RCC 7860 (cell line): ENCODE measurements around the gene TNFRSF1A.
A peak's percentile ranks its signal among the peaks of the same experiment; 100 is the strongest.
"Not testable (repeated sequence)": the region's sequence is repeated elsewhere in the genome, so short reads cannot be mapped to it uniquely, and the experiment has no call there.

ENCODE experiments used
- DNase-seq: peaks from one replicate; pipeline ENCODE4 v3.0.0-alpha.2; 2015; ENCODE audit warnings: low spot score
- FAIRE-seq: peaks from 2 replicates; lab custom pipeline; 2012; peaks lifted over from hg19 to GRCh38; lab: Jason Lieb, UNC

Gene TNFRSF1A

GRCh38 chr12:6338955-6339354, 2.9 kb downstream of the TNFRSF1A start:
- FAIRE-seq: no peak
- no peak for DNase-seq

GRCh38 chr12:6338536-6338935, 3.3 kb downstream of the TNFRSF1A start:
- not testable (repeated sequence) for FAIRE-seq, DNase-seq

- FAIRE-seq: peak; percentile 38
- peak; percentile 47 for DNase-seq
These were observed 3.9 kb downstream of the TNFRSF1A start for GRCh38 chr12:6337958-6338433.

DNA sequence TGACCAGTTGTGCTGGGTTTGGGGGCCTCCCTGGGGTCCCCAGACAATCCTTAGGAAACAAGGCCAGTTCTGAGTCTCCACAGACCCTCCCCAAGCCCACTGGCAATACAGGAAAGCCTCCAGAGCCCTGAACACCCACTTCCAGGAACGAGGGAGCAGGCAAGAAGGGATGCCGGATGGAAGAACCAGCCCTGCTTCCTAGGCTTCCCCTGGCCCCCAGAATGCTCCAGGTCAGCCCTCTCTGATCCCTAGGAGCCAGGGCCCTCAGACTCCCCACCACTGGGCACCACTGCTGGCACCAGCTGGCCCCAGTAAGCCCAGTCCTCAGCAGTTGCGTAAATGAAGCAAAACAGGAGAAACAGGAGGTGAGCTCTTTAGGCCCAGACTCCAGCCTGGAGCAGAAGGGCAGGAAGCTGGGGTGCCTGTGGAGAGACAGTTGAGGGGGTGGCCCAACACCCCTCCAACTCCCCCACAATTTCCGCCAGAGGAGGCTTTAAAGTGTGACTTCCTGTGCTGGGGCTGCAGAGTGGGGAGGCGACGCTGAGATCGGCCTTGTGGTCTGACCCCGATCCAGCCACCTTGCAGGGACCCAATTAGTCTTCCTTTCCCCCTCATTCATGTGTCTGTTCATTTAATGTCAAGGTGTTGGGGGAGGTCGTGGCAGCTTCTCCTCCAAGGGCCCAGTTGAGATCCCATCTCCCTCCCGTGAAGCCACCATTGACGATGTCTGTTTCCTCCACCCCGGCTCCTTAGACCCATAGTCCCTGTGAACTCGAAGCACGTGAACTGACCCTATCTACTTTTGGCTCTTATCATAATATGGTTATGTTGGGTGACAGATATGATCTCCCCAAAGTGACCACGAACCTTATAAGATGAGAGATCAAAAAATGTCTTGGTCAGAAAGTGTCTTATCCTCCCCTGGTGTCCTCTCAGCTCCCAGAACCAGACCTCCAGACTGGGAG, 4.7 kb downstream of the TNFRSF1A start:
- FAIRE-seq (no peak), DNase-seq (no peak)

DNA sequence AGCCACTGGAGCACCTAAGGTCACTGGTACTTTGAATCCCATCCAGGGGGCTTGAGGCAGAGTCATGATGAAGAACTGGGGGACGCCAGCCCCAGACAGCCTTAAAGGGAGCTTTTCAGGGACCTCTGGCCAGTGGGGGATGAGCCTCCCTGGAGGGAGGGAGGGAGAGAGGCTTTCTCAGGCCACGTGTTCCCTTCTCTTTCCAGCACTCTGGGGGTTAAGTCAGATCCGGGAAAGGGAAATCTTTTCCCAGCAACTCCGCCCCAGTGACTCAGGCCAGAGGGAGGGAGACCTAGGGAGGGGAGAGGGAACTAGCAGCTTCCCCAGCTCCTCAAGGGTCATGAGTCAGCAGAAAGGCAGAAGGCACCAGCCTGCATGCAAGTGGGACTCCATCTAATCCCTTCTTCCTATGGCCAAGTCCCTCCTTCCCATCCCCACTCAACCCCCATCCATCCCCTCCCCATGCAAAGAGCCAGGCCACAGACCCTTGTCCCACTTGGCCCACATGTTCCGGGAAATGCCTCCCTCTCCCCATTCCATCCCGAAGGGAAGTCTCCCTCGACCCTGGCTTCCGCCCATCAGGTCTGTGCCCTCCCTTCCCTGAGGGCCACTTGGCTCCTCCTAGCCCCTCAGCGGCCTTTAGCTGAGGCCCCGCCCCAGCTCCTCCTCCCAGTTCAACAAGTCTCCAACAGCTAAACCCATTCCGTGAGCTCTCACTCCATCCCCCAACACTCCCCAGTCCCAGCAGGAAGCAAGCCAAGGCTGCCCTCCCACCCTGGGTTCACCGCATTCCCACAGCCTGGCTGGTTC, 5.6 kb downstream of the TNFRSF1A start:
- peak; percentile 85 for FAIRE-seq
- peak; percentile 97 for DNase-seq

GRCh38 chr12:6335451-6336078, 6.3 kb downstream of the TNFRSF1A start:
- DNase-seq: peak; percentile 81
- FAIRE-seq: peak; percentile 63

GRCh38 chr12:6334940-6335450, 6.9 kb downstream of the TNFRSF1A start:
- DNase-seq (no peak), FAIRE-seq (no peak)

GRCh38 chr12:6334359-6334758, 7.5 kb downstream of the TNFRSF1A start:
- DNase-seq (no peak), FAIRE-seq (no peak)

DNA sequence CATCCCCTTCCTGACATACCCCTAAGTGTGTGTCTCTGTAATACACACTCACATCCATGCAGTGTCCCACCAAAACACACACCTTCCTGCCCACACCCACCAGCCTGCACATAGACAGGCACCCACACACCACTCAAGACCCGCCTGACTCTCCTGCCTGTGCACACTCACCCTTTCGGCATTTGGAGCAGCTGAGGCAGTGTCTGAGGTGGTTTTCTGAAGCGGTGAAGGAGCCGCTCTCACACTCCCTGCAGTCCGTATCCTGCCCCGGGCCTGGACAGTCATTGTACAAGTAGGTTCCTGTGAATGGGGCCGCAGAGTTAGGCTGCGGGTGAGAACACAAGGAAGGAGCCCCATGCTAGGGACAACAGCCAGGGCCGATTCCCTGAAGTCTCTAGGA, 8.3 kb downstream of the TNFRSF1A start:
- FAIRE-seq: no peak
- DNase-seq: peak; percentile 51

DNA sequence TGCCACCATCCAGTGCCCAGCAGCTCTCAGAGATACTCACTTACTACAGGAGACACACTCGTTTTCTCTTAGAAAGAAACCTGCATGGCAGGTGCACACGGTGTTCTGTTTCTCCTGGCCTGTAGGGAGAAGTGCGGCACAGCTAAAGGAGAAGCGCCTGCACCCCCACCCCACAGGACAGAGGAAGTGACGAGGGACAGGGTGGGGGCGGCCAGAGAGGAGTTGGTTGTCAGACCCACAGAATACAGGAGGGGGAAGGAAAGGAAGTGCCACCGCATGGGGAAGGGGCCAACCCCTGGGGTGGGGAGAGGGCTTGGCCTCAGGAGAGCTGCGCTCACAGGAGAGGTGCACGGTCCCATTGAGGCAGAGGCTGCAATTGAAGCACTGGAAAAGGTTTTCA, 8.8 kb downstream of the TNFRSF1A start:
- FAIRE-seq (no peak), DNase-seq (no peak)

GRCh38 chr12:6332459-6332858, 9.4 kb downstream of the TNFRSF1A start:
- no peak for DNase-seq

GRCh38 chr12:6330999-6331714, 10.7 kb downstream of the TNFRSF1A start:
- no peak for FAIRE-seq

More at GRCh38 chr12:6332459-6332858, 9.4 kb downstream of the TNFRSF1A start:
- FAIRE-seq: no peak

GRCh38 chr12:6330192-6330591, 11.7 kb downstream of the TNFRSF1A start:
- FAIRE-seq: no peak
- DNase-seq: no peak

More at GRCh38 chr12:6330999-6331714, 10.7 kb downstream of the TNFRSF1A start:
- no peak for DNase-seq

DNA sequence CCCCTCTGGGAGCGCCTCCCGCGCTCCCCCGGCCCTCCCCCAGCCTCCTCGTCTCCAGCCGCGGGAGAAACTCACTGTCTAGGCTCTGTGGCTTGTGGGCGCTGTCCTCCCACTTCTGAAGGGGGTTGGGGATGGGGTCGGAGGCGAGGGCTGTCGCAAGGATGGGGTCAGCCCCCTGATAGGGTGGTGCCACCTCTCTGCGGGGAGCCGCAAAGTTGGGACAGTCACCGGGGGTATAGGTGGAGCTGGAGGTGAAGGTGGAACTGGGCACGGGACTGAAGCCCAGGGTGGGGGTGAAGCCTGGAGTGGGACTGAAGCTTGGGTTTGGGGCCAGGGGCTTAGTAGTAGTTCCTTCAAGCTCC, 12.2 kb downstream of the TNFRSF1A start:
- DNase-seq: no peak
- FAIRE-seq: no peak

DNA sequence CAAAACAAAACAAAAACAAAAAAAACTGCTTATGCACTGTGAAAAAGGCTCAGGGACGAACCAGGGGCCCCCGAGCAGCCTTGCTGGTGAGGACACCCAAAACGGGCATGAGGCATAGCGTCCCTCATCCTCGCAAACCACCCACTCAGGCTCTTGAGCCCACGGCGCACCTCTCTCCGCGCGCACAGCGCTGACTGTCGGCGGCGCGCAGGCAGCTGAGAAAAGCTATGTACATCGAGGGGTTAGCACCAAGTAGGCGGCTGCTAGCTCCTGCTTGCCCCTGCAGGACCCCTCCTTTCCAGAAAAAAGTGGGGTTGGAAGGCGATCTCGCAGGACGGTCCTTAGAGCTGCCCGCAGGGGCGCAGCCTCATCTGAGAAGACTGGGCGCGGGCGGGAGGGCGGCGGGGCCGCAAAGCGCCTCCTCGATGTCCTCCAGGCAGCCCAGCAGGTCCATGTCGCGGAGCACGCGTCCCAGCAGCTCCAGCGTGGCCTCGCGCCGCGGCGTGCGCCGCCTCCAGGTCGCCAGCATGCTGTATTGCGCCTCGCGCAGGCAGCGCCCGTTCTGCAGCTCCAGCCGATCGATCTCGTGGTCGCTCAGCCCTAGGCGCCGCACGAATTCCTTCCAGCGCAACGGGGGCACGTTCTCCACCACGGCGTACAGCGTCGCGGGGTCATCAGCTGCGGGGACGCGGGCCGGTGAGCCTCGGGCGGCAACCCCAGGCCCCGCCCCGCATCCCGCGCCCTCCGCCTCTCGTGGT, 12.8 kb downstream of the TNFRSF1A start:
- FAIRE-seq (no peak), DNase-seq (no peak)

DNA sequence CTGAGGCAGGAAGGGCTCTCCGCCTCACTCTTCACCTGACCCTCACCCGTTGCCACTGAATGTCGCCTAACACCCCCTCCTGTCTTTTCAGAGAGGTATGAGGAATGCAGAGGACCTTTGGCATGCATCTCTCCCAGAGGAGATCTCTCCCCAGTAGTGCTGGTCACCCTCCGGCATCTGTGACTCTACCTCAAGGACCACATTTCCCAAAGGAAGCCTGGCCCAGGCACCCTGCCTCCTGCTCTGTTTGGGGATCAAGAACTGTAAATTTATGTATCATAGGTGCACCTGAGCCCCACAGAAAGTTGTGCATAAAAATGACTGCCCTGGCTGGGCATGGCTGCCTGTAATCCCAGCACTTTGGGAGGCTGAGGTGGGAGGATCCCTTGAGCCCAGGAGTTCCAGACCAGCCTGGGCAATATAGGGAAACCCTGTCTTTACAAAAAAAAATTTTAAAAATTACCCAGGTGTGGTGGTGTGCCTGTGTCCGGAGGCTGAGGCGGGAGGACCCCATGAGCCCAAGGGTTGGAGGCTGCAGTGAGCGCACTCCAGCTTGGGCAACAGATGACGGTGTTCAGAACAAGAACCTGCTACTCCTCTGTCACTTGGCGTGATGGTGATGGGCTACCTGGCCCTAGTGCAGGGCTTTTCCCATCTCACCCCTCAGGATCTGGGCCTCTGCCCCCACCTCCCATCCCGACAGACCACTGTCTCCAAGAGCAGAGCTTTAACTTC, 13.7 kb downstream of the TNFRSF1A start:
- DNase-seq: no peak
- FAIRE-seq: no peak

DNA sequence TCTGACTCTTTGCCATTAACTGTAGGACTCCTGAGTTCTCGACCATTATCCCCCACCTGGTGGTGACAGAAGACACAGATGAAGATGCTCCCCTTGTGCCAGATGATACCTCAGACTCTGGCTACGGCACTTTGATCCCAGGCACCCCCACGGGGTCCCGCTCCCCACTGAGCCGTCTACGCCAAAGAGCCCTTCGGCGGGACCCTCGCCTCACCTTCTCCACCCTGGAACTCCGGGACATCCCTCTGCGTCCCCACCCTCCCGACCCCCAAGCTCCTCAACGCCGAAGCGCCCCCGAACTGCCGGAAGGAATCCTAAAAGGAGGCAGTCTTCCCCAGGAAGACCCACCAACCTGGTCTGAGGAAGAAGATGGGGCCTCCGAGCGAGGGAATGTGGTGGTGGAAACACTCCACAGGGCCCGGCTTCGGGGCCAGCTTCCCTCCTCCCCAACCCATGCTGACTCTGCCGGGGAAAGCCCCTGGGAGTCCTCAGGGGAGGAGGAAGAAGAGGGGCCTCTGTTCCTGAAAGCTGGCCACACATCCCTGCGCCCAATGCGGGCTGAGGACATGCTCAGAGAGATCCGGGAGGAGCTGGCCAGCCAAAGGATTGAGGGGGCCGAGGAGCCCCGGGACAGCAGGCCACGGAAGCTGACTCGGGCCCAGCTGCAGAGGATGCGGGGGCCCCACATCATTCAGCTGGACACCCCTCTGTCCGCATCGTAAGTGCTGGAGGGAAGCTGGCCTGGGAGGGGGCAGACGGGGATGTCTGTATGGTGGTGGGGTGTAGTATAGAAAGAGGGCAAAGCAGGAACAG, 14.4 kb downstream of the TNFRSF1A start:
- FAIRE-seq (no peak), DNase-seq (no peak)
